ENCODE measurements around the gene UBAP2L.

- TF ChIP-seq CTCF (IDR thresholded peaks at IDR 0.05), result no peak
- TF ChIP-seq EZH2 (IDR thresholded peaks at IDR 0.05; ENCODE audit: borderline replicate concordance, insufficient read depth, low read depth, low read length, poor library complexity, severe bottlenecking), result no peak
These were observed 38.8 kb upstream of the UBAP2L start for GRCh38 chr1:154181944-154182343.
